IPS-18a (cell line): ENCODE measurements around the gene GALNS.

Experiments
- H3K27ac ChIP-seq: one replicate; pipeline ENCODE4 v1.5.1; 2013; ENCODE audit warnings: low read length
- H3K27me3 ChIP-seq: one replicate; pipeline ENCODE4 v1.6.1; 2013; ENCODE audit warnings: mild to moderate bottlenecking, low read length; ENCODE audit not compliant: control insufficient read depth, insufficient read depth
- H3K36me3 ChIP-seq: one replicate; pipeline ENCODE4 v1.6.1; 2013; ENCODE audit warnings: low read depth, low read length; ENCODE audit not compliant: control insufficient read depth
- H3K4me1 ChIP-seq: one replicate; pipeline ENCODE4 v1.6.1; 2013; ENCODE audit warnings: low read depth, low read length; ENCODE audit not compliant: control insufficient read depth
- H3K4me3 ChIP-seq: one replicate; pipeline ENCODE4 v1.5.1; 2013; ENCODE audit warnings: low read length
- H3K9ac ChIP-seq: one replicate; pipeline ENCODE4 v1.6.1; 2013; ENCODE audit warnings: mild to moderate bottlenecking, low read length, moderate library complexity
- H3K9me3 ChIP-seq: one replicate; pipeline ENCODE4 v1.6.1; 2013; ENCODE audit warnings: low read depth, low read length; ENCODE audit not compliant: control insufficient read depth

The GALNS gene

GRCh38 chr16:88886845-88887521, 30.2 kb upstream of the GALNS start:
- Histone ChIP-seq H3K27ac (no peak overlapping the region), H3K36me3 (no peaks in the 10 kb centered on the region), H3K4me3 (no peak overlapping the region), H3K4me1 (no peaks in the 10 kb centered on the region), H3K9me3 (no peaks in the 10 kb centered on the region), H3K27me3 (no peaks in the 10 kb centered on the region), H3K9ac (no peak overlapping the region)

- Histone ChIP-seq H3K4me3 (no peak overlapping the region), H3K27ac (no peak overlapping the region), H3K27me3 (no peaks in the 10 kb centered on the region), H3K9me3 (no peaks in the 10 kb centered on the region), H3K4me1 (no peaks in the 10 kb centered on the region), H3K9ac (no peak overlapping the region), H3K36me3 (no peaks in the 10 kb centered on the region)
Measured at GRCh38 chr16:88886420-88886844, 29.7 kb upstream of the GALNS start.

- Histone ChIP-seq H3K4me1 (no peaks in the 10 kb centered on the region), H3K4me3 (no peak overlapping the region), H3K36me3 (no peaks in the 10 kb centered on the region), H3K27me3 (no peaks in the 10 kb centered on the region), H3K27ac (no peak overlapping the region), H3K9me3 (no peaks in the 10 kb centered on the region), H3K9ac (no peak overlapping the region)
Measured at GRCh38 chr16:88885693-88886280, 29.0 kb upstream of the GALNS start.

- H3K9ac ChIP-seq, result no peak overlapping the region
- H3K9me3 ChIP-seq, result no peaks in the 10 kb centered on the region
- H3K4me1 ChIP-seq, result no peaks in the 10 kb centered on the region
- H3K4me3 ChIP-seq, result no peak overlapping the region
- H3K27ac ChIP-seq, result no peak overlapping the region
- H3K36me3 ChIP-seq, result no peaks in the 10 kb centered on the region
- H3K27me3 ChIP-seq, result no peaks in the 10 kb centered on the region
Measured at GRCh38 chr16:88884569-88885271, 28.0 kb upstream of the GALNS start.

GRCh38 chr16:88883946-88884345, 27.2 kb upstream of the GALNS start:
- H3K9ac ChIP-seq, result no peak overlapping the region
- H3K4me3 ChIP-seq, result no peak overlapping the region
- no peaks in the 10 kb centered on the region for H3K9me3 ChIP-seq
- no peaks in the 10 kb centered on the region for H3K4me1 ChIP-seq
- H3K27me3 ChIP-seq, result no peaks in the 10 kb centered on the region
- no peaks in the 10 kb centered on the region for H3K36me3 ChIP-seq
- no peak overlapping the region for H3K27ac ChIP-seq

- Histone ChIP-seq H3K27ac (no peak overlapping the region), H3K36me3 (no peaks in the 10 kb centered on the region)
Measured at GRCh38 chr16:88883117-88883895, 26.6 kb upstream of the GALNS start.

GRCh38 chr16:88882358-88883030, 25.7 kb upstream of the GALNS start:
- Histone ChIP-seq H3K36me3 (no peaks in the 10 kb centered on the region), H3K27me3 (no peaks in the 10 kb centered on the region), H3K4me1 (no peaks in the 10 kb centered on the region), H3K9ac (no peak overlapping the region), H3K27ac (no peak overlapping the region), H3K4me3 (no peak overlapping the region), H3K9me3 (no peaks in the 10 kb centered on the region)

More at GRCh38 chr16:88883117-88883895, 26.6 kb upstream of the GALNS start:
- Histone ChIP-seq H3K4me1 (no peaks in the 10 kb centered on the region), H3K9ac (no peak overlapping the region), H3K27me3 (no peaks in the 10 kb centered on the region), H3K9me3 (no peaks in the 10 kb centered on the region), H3K4me3 (no peak overlapping the region)

- Histone ChIP-seq H3K36me3 (no peaks in the 10 kb centered on the region), H3K27ac (no peak overlapping the region), H3K4me3 (no peak overlapping the region), H3K27me3 (no peaks in the 10 kb centered on the region), H3K9me3 (no peaks in the 10 kb centered on the region), H3K9ac (no peak overlapping the region), H3K4me1 (no peaks in the 10 kb centered on the region)
Measured at GRCh38 chr16:88881675-88882357, 25.1 kb upstream of the GALNS start.

GRCh38 chr16:88881007-88881615, 24.4 kb upstream of the GALNS start:
- H3K27me3 ChIP-seq, result no peaks in the 10 kb centered on the region
- no peak overlapping the region for H3K9ac ChIP-seq
- no peak overlapping the region for H3K27ac ChIP-seq
- no peaks in the 10 kb centered on the region for H3K36me3 ChIP-seq
- H3K4me3 ChIP-seq, result no peak overlapping the region
- no peaks in the 10 kb centered on the region for H3K4me1 ChIP-seq
- no peaks in the 10 kb centered on the region for H3K9me3 ChIP-seq

- Histone ChIP-seq H3K4me1 (no peaks in the 10 kb centered on the region), H3K9me3 (no peaks in the 10 kb centered on the region), H3K27ac (no peak overlapping the region), H3K4me3 (no peak overlapping the region), H3K27me3 (no peaks in the 10 kb centered on the region), H3K36me3 (no peaks in the 10 kb centered on the region), H3K9ac (no peak overlapping the region)
Measured at GRCh38 chr16:88880226-88881006, 23.7 kb upstream of the GALNS start.
